ENCODE data around the gene CLCNKA.
"Not testable (repeated sequence)": the region's sequence is repeated elsewhere in the genome, so short reads cannot be mapped to it uniquely, and the experiment has no call there.

GRCh38 chr1:16033103-16033632 lies 11.3 kb downstream of the CLCNKA start:
- not testable (repeated sequence) for TF ChIP-seq EZH2phosphoT487 (IDR thresholded peaks at IDR 0.05; ENCODE audit: borderline replicate concordance, low read depth, low read length); CTCF (conservative IDR thresholded peaks at IDR 0.05; ENCODE audit: low read length)
